ENCODE measurements around the gene FGFBP3. TPM values are rescaled to one million over a fixed set of nuclear protein-coding genes. Genes with fewer than 3 reads are reported as not detected.
A peak's percentile ranks its signal among the peaks of the same experiment; 100 is the strongest.

Gene FGFBP3
- total RNA-seq, 2 donors from 2014 or later, result 0.25 to 1.5 TPM

DNA sequence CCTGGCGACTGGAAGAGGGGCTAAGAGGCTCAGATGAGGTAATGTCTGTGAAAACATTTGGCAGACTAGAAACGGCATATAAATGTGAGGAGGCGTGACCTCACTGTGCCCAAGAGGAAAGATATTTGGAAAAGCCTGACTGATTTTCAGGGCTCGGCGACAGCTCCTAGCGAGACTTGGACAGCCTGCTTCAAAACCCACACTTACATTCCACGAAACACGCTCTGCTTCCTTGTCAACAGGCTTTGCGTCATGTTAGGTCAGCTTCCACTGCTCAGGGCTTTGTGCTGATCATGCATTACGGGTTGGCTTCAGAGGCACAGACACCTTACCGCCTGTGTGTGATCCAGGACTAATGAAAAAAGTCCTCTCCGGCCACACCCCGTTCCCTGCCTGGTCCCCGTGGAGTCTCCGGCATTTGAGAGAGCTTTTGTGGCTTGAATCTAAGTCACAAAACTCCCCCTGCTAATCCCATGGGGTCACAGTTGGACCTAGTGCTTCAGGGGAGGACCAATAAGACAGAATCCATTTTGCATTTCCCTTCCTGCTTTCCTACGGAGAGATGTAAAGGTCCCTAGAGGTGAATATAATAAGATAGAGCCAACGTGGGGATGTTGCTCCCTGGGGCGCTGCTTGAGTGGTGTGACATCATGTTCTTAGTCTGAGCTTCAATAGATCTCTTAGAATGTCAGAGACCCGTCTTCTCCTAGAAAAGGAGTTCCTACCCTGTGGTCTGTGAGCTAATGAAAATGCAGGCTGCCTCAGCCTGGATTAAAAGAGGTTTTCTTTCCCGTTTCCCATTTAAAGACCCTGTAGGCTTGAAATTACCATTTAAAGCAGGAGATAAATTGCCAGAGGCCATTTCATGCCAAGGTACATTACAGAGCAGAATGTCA, 25.5 kb downstream of the FGFBP3 start:
- Mint-ChIP-seq H3K36me3 (peaks cover 0 to 4% of the 10 kb centered on the region in 2 donors), H3K9me3 (no peaks in the 10 kb centered on the region), H3K27ac (no peak overlapping the region)
- no peak for ATAC-seq
- no peak for DNase-seq (ENCODE audit: low spot score in 2 of 2)

- ATAC-seq (no peak), DNase-seq (ENCODE audit: low spot score in 2 of 2) (no peak)
- no peaks in the 10 kb centered on the region for H3K36me3 Mint-ChIP-seq
- H3K27ac Mint-ChIP-seq, result no peak overlapping the region
- no peaks in the 10 kb centered on the region for H3K9me3 Mint-ChIP-seq
These were observed 29.0 kb downstream of the FGFBP3 start for GRCh38 chr10:91880310-91880709.

DNA sequence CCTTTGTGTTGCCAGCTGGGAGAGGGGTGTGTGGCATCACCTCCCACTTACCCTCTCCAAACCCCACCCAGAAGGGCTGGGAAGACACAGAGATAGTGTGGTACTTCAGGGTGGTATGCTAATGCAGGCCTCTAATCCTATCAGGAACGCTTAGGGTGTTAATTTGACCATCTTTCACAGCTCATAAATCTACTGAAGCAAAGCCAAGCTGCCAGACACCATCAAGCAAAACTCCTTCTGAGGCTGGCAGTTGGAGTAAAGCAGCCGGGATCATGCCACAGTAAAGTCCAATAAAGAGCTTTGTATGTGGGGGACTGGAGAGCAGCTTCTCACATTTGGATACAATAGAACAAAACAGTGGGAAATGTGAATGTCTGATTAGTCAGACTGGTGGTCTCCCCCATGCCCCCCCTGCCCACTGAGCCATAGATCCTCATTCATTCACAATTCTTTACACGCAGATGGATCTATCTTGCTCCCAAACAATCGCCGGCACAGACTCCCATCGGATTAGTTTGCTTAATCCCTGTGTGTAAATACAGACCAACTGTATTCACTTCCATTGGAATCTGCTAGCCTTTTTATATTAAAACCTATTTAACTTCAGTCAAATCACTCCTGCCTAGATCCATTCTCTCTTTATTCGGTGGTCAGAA, 29.6 kb downstream of the FGFBP3 start:
- no peaks in the 10 kb centered on the region for H3K9me3 Mint-ChIP-seq

GRCh38 chr10:91875779-91876178, 33.5 kb downstream of the FGFBP3 start:
- Mint-ChIP-seq H3K36me3 (no peaks in the 10 kb centered on the region), H3K27ac (no peak overlapping the region), H3K9me3 (no peaks in the 10 kb centered on the region)
- DNase-seq (ENCODE audit: low spot score in 2 of 2) (no peak), ATAC-seq (peak; percentile 41 to 65)

More for the DNA sequence above, 29.6 kb downstream of the FGFBP3 start:
- DNase-seq (ENCODE audit: low spot score in 2 of 2) (no peak), ATAC-seq (no peak)
- no peak overlapping the region for H3K27ac Mint-ChIP-seq
- H3K36me3 Mint-ChIP-seq, result no peaks in the 10 kb centered on the region

DNA sequence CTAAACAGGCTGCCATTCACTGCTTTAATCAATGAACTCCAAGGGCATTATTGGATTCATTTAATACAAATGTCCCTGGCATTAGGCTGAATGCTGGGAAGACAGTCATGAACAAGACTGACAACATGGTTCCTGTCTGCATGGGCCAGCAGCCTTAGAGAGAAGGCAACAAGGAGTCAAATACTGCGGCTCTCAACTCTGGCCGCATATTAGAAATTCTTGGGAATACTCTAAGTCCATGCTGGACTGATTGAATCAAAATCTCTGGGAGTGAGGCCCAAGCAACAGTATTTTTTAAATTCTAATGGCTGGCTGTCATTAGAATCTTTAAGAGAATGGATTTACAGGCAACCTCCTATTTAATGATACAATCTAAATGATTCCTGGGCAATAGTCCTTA, 34.1 kb downstream of the FGFBP3 start:
- no peak for DNase-seq (ENCODE audit: low spot score in 2 of 2)

DNA sequence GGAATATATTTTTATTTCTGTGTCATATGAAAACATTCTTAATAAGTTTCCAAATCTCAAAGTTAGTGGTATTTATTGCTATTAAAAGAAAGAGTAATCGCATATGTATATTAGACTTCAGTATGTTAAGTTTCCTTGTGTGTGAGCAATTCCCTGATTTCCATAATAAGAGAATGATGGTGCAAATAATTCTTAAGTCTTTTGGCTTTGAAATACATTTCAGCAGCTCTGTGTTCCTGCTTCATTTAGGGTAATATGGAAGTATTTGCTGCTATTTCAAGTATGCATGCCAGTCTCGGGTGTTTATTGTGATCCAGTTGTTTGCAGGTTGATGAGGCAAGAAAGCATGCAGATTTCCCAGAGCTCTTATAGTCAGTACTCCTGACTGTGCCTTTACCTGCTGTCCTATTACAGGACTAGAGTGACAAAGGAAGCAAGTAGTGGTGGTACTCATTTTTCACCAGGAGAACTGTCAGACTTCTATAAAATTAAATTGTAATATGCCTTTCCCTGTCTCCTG, 43.7 kb downstream of the FGFBP3 start:
- Mint-ChIP-seq H3K9me3 (no peaks in the 10 kb centered on the region), H3K36me3 (no peaks in the 10 kb centered on the region), H3K27ac (no peak overlapping the region)
- ATAC-seq (no peak), DNase-seq (ENCODE audit: low spot score in 2 of 2) (no peak)

More for the DNA sequence above, 34.1 kb downstream of the FGFBP3 start:
- no peaks in the 10 kb centered on the region for H3K9me3 Mint-ChIP-seq
- H3K27ac Mint-ChIP-seq, result peak overlapping the region in 1 of 2 donors; percentile 12
- no peaks in the 10 kb centered on the region for H3K36me3 Mint-ChIP-seq
- ATAC-seq, result no peak

GRCh38 chr10:91864744-91865143, 44.5 kb downstream of the FGFBP3 start:
- peak in 1 of 2 donors; percentile 61 for ATAC-seq

DNA sequence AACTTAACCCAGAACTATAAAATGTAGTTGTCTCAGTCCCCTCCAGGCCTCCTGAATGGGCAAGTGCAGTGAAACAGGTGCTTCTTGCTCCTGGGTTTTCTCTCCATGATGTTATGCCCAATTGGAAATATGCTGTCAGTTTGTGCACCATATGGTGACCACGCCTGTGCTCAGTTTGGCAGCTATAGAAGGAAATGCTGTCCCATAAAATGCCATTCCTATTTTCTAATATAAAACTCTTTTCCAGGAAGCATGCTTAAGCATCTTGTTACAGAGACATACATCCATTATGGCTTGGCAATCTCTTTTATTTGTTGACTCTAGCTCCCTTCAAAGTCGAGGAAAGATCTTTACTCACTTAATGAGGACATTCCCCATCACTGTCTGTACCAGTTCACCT, 45.2 kb downstream of the FGFBP3 start:
- ATAC-seq, result no peak
- H3K36me3 Mint-ChIP-seq, result no peaks in the 10 kb centered on the region
- no peaks in the 10 kb centered on the region for H3K9me3 Mint-ChIP-seq
- H3K27ac Mint-ChIP-seq, result no peak overlapping the region
- DNase-seq (ENCODE audit: low spot score in 2 of 2), result no peak

More at GRCh38 chr10:91864744-91865143, 44.5 kb downstream of the FGFBP3 start:
- no peaks in the 10 kb centered on the region for H3K36me3 Mint-ChIP-seq
- H3K27ac Mint-ChIP-seq, result no peak overlapping the region
- no peaks in the 10 kb centered on the region for H3K9me3 Mint-ChIP-seq
- no peak for DNase-seq (ENCODE audit: low spot score in 2 of 2)

- no peaks in the 10 kb centered on the region for H3K9me3 Mint-ChIP-seq
- DNase-seq (ENCODE audit: low spot score in 2 of 2) (no peak), ATAC-seq (no peak)
- peaks cover 0 to 8% of the 10 kb centered on the region in 2 donors for H3K36me3 Mint-ChIP-seq
- no peak overlapping the region for H3K27ac Mint-ChIP-seq
These were observed 48.4 kb downstream of the FGFBP3 start for GRCh38 chr10:91860885-91861284.

DNA sequence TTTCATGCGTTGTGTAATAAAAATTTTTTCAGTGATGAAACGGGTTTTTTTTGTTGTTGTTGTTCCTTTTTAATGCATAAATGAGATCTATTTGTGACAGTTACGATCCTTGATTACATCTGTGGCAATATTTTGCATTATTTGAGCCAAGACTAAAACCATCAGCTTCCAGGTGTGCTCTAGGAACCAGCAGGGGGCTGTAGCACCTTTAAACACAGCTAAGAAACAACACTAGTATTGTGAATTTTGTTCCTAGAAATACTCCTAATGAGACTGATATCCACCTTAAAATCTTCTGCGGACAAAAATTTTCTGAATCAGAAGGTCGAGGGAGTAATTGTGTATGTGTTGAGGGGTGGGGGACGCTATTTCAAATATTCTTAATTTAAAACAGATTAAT, 52.6 kb downstream of the FGFBP3 start:
- Mint-ChIP-seq H3K36me3 (peaks cover 0 to 8% of the 10 kb centered on the region in 2 donors), H3K9me3 (no peaks in the 10 kb centered on the region), H3K27ac (no peak overlapping the region)
- no peak for ATAC-seq
- DNase-seq (ENCODE audit: low spot score in 2 of 2), result no peak

Other genes with a start within 250 kb of the FGFBP3 start
- 10 to 100 TPM; 41.6 to 44.9 TPM for gene TNKS2, start 111.1 kb downstream of the FGFBP3 start, total RNA-seq
- gene BTAF1, start 14.3 kb upstream of the FGFBP3 start, total RNA-seq, result 10 to 100 TPM; 72.9 to 74.2 TPM

Measured in activated naive CD4-positive, alpha-beta T cell treated with anti-CD3 and anti-CD28 coated beads, Interleukin-2, amount 50 U/mL, for 72 hours (primary cell).